HL-60 (cell line): ENCODE measurements around the gene CCDC88B.
A peak's percentile ranks its signal among the peaks of the same experiment; 100 is the strongest.

Experiments
- DNase-seq, 2 experiments: peaks; one replicate each; pipeline ENCODE4 v3.0.0-alpha.2; 2010 to 2020; ENCODE audit warnings: low read depth in 1 of 2, low spot score in 1 of 2
- H3K27ac ChIP-seq: fragments of 250-450 bp; sonication (Bioruptor Pico); replicated peaks from 2 replicates; pipeline ENCODE4 v1.5.1; 2020; ENCODE audit warnings: mild to moderate bottlenecking, moderate library complexity
- H3K27me3 ChIP-seq: fragments of 250-450 bp; sonication (Bioruptor Pico); 2 replicates; pipeline ENCODE4 v1.5.1; 2021; ENCODE audit warnings: mild to moderate bottlenecking, moderate library complexity; ENCODE audit not compliant: insufficient read depth, poor library complexity, severe bottlenecking
- H3K4me3 ChIP-seq: replicated peaks from 2 replicates; pipeline ENCODE4 v1.5.1; 2011; ENCODE audit warnings: mild to moderate bottlenecking, control low read depth, low read length; ENCODE audit not compliant: insufficient read depth
- CTCF ChIP-seq: IDR thresholded peaks from one replicate; pipeline ENCODE4 v1.5.1; 2011; ENCODE audit warnings: low read length, control low read depth, inconsistent platforms; ENCODE audit not compliant: insufficient read depth
- GABPA ChIP-seq: IDR thresholded peaks from 2 replicates; pipeline ENCODE4 v1.6.1; 2012; ENCODE audit warnings: low read depth
- POLR2AphosphoS5 ChIP-seq: IDR thresholded peaks from 2 replicates; pipeline ENCODE4 v1.6.1; 2012; ENCODE audit warnings: low read depth
- REST ChIP-seq: IDR thresholded peaks from 2 replicates; pipeline ENCODE4 v1.6.1; 2012; ENCODE audit warnings: low read depth; ENCODE audit not compliant: insufficient replicate concordance
- SPI1 ChIP-seq: IDR thresholded peaks from 2 replicates; pipeline ENCODE4 v1.6.1; 2012; ENCODE audit warnings: low read depth, mild to moderate bottlenecking, borderline replicate concordance

The CCDC88B gene

GRCh38 chr11:64384028-64384737 is 44.2 kb downstream of the CCDC88B start:
- Histone ChIP-seq H3K4me3 (no peak overlapping the region), H3K27me3 (no peaks in the 10 kb centered on the region), H3K27ac (no peak overlapping the region)
- no peak for TF ChIP-seq GABPA
- TF ChIP-seq CTCF = no peak
- TF ChIP-seq POLR2AphosphoS5 = no peak
- TF ChIP-seq SPI1 = no peak
- no peak for TF ChIP-seq REST
- no peak for DNase-seq

- Histone ChIP-seq H3K4me3 (no peak overlapping the region), H3K27ac (peak overlapping the region; percentile 63), H3K27me3 (no peaks in the 10 kb centered on the region)
- TF ChIP-seq SPI1 (peak; percentile 20; the same call in 1 of the 2 replicates), REST (no peak)
- DNase-seq = peak in 1 of 2 experiments; percentile 74
Measured at GRCh38 chr11:64384981-64385944, 45.3 kb downstream of the CCDC88B start.

- peak; percentile 74 to 91 for DNase-seq
- peak overlapping the region; percentile 63 for H3K27ac ChIP-seq
- TF ChIP-seq POLR2AphosphoS5 = peak; percentile 72
- TF ChIP-seq SPI1 = peak; percentile 38; the same call in 1 of the 2 replicates
- TF ChIP-seq REST = no peak
- no peak overlapping the region for H3K4me3 ChIP-seq
- no peaks in the 10 kb centered on the region for H3K27me3 ChIP-seq
Measured at GRCh38 chr11:64385945-64386704, 46.1 kb downstream of the CCDC88B start.
